ENCODE measurements around the gene LNX1. TPM values are rescaled to one million over a fixed set of nuclear protein-coding genes. Genes with fewer than 3 reads are reported as not detected.

LNX1 gene
- total RNA-seq, 1 donor from 2014 or later: 26.7 TPM

- no peak for DNase-seq (ENCODE audit: low spot score)
Observed at GRCh38 chr4:53599632-53600031, 8.3 kb upstream of the LNX1 start.

- no peak for DNase-seq (ENCODE audit: low spot score)
Observed at GRCh38 chr4:53598901-53599300, 7.6 kb upstream of the LNX1 start.

- DNase-seq (ENCODE audit: low spot score): no peak
Observed at GRCh38 chr4:53598483-53598882, 7.2 kb upstream of the LNX1 start.

- DNase-seq (ENCODE audit: low spot score): no peak
Observed at GRCh38 chr4:53596901-53597300, 5.6 kb upstream of the LNX1 start.

GRCh38 chr4:53595834-53596233, 4.5 kb upstream of the LNX1 start:
- DNase-seq (ENCODE audit: low spot score): no peak

- DNase-seq (ENCODE audit: low spot score): no peak
Observed at GRCh38 chr4:53595204-53595603, 3.9 kb upstream of the LNX1 start.

GRCh38 chr4:53593765-53594164, 2.5 kb upstream of the LNX1 start:
- DNase-seq (ENCODE audit: low spot score): no peak

- DNase-seq (ENCODE audit: low spot score): peak; percentile 78
Observed at GRCh38 chr4:53592686-53593501, 1.6 kb upstream of the LNX1 start.

- DNase-seq (ENCODE audit: low spot score): no peak
Observed at GRCh38 chr4:53592122-53592521, 836 bp upstream of the LNX1 start.

- no peak for DNase-seq (ENCODE audit: low spot score)
Observed at GRCh38 chr4:53590187-53590586, 1.1 kb downstream of the LNX1 start.

GRCh38 chr4:53589511-53589910, 1.8 kb downstream of the LNX1 start:
- no peak for DNase-seq (ENCODE audit: low spot score)

GRCh38 chr4:53587135-53587534, 4.2 kb downstream of the LNX1 start:
- DNase-seq (ENCODE audit: low spot score): no peak

GRCh38 chr4:53586121-53586816, 5.0 kb downstream of the LNX1 start:
- DNase-seq (ENCODE audit: low spot score): no peak

GRCh38 chr4:53584658-53585057, 6.6 kb downstream of the LNX1 start:
- DNase-seq (ENCODE audit: low spot score): no peak

- no peak for DNase-seq (ENCODE audit: low spot score)
Observed at GRCh38 chr4:53583513-53583912, 7.8 kb downstream of the LNX1 start.

- no peak for DNase-seq (ENCODE audit: low spot score)
Observed at GRCh38 chr4:53582194-53582593, 9.1 kb downstream of the LNX1 start.

- no peak for DNase-seq (ENCODE audit: low spot score)
Observed at GRCh38 chr4:53580274-53580673, 11.0 kb downstream of the LNX1 start.

- no peak for DNase-seq (ENCODE audit: low spot score)
Observed at GRCh38 chr4:53579826-53580225, 11.5 kb downstream of the LNX1 start.

GRCh38 chr4:53576676-53577372, 14.5 kb downstream of the LNX1 start:
- no peak for DNase-seq (ENCODE audit: low spot score)

- DNase-seq (ENCODE audit: low spot score): no peak
Observed at GRCh38 chr4:53576071-53576617, 15.1 kb downstream of the LNX1 start.

- DNase-seq (ENCODE audit: low spot score): no peak
Observed at GRCh38 chr4:53575552-53575951, 15.7 kb downstream of the LNX1 start.

- DNase-seq (ENCODE audit: low spot score): no peak
Observed at GRCh38 chr4:53574528-53574927, 16.8 kb downstream of the LNX1 start.

Measured in ureter (tissue), 1 donor.